CD4-positive, CD25-positive, alpha-beta regulatory T cell (primary cell): ENCODE results near the gene COLQ. TPM values are rescaled to one million over a fixed set of nuclear protein-coding genes. Genes with fewer than 3 reads are reported as not detected.
"Not testable (repeated sequence)": the region's sequence is repeated elsewhere in the genome, so short reads cannot be mapped to it uniquely, and the experiment has no call there.

ENCODE experiments used
- ATAC-seq, 2 donors: fragments of 150-1000 bp; cut with Tn5 transposase; one replicate each; pipeline ENCODE4 v1.10.0; 2021; ENCODE audit warnings: low read depth in 2 of 2, moderate number of reproducible peaks in 2 of 2, moderate library complexity in 1 of 2
- DNase-seq, 3 donors: peaks; one replicate each; pipeline versions ENCODE4 v3.0.0 to v3.0.0-alpha.2; 2012 to 2022; ENCODE audit warnings: mixed read lengths in 1 of 3
- H3K27ac ChIP-seq: one replicate; pipeline ENCODE4 v1.7.0; 2013; ENCODE audit warnings: mild to moderate bottlenecking, low read length; ENCODE audit not compliant: insufficient read depth, poor library complexity, severe bottlenecking
- H3K27me3 ChIP-seq: one replicate; pipeline ENCODE4 v1.7.0; 2013; ENCODE audit warnings: low read length; ENCODE audit not compliant: control insufficient read depth, insufficient read depth
- H3K36me3 ChIP-seq: one replicate; pipeline ENCODE4 v1.7.0; 2013; ENCODE audit warnings: mild to moderate bottlenecking, low read length, moderate library complexity; ENCODE audit not compliant: control insufficient read depth, insufficient read depth
- H3K4me1 ChIP-seq: 2 replicates; pipeline ENCODE4 v1.7.0; 2013; ENCODE audit warnings: mild to moderate bottlenecking, low read length; ENCODE audit not compliant: insufficient read depth, control insufficient read depth, poor library complexity, severe bottlenecking
- H3K4me3 ChIP-seq: one replicate; pipeline ENCODE4 v1.7.0; 2013; ENCODE audit warnings: low read depth, mild to moderate bottlenecking, low read length, moderate library complexity
- H3K9me3 ChIP-seq, 2 experiments: 1 replicate in 1 of 2; 2 replicates in 1 of 2; pipeline ENCODE4 v1.7.0; 2013; ENCODE audit warnings: low read length in 2 of 2, mild to moderate bottlenecking in 1 of 2, moderate library complexity in 1 of 2; ENCODE audit not compliant: control insufficient read depth in 2 of 2
- H3K27ac Mint-ChIP-seq, 3 donors: one replicate each; pipeline ENCODE4 v1.8.0; 2020 to 2022; ENCODE audit warnings: mild to moderate bottlenecking in 3 of 3, mixed read lengths in 3 of 3, moderate library complexity in 2 of 3
- H3K27me3 Mint-ChIP-seq: one replicate; pipeline ENCODE4 v1.8.0; 2022; ENCODE audit warnings: mild to moderate bottlenecking, mixed read lengths
- H3K36me3 Mint-ChIP-seq: one replicate; pipeline ENCODE4 v1.8.0; 2020; ENCODE audit warnings: mixed read lengths
- H3K4me1 Mint-ChIP-seq, 4 donors: one replicate each; pipeline ENCODE4 v1.8.0; 2020 to 2022; ENCODE audit warnings: mixed read lengths in 4 of 4, mild to moderate bottlenecking in 1 of 4
- H3K4me3 Mint-ChIP-seq, 4 donors: one replicate each; pipeline ENCODE4 v1.8.0; 2020 to 2022; ENCODE audit warnings: mild to moderate bottlenecking in 4 of 4, mixed read lengths in 4 of 4, moderate library complexity in 3 of 4
- H3K9me3 Mint-ChIP-seq, 7 donors: one replicate each; pipeline ENCODE4 v1.8.0; 2020 to 2022; ENCODE audit warnings: mixed read lengths in 7 of 7, mild to moderate bottlenecking in 3 of 7, moderate library complexity in 2 of 7
- polyA plus RNA-seq, 4 donors: library from polyadenylated mRNA; unstranded; fragments of 300-500 nt; fragmentation: Illumina TruSeq; gene quantifications; one replicate each; pipeline ENCODE4 v1.2.3, GENCODE V29; 2021
- total RNA-seq: library from RNA; stranded (reverse); gene quantifications from one replicate; pipeline ENCODE4 v1.2.3, GENCODE V29; 2022

COLQ gene
- total and polyA plus RNA-seq, 5 donors from 2014 or later, result 0.60 to 5.1 (median 1.0) TPM

DNA sequence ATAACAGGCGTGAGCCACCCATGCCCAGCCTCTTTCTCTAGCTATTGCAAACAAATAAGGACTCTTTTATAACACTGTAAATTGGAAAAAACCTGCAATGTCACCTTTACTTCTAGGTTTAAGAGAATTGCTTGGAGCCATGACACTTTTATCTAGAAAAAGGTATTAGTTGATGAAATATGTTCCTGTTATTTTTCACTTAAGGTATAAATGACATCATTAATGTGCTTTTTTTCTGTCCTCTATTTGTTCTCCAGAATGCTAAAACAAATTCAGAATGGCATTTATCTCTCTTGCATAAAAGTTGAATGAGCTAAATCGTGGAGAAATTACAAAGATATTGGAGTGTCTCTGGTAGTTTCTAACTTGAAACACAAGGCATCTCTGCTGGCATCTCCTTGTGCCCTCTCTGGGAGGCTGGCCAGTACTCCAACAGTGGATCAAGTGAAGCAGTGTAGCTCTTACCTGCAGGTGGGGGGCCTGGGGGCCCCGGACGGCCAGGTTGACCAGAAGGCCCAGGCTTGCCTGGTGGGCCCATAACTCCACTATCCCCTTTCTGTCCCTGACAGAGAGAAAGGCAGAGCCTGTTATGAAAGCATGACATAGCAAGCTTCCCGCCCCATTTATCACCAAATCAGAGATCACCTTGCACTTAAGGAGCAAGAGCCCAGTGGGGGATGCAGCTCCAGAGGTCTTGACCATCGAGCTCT, 55.5 kb downstream of the COLQ start:
- no peaks in the 10 kb centered on the region for H3K27me3 Mint-ChIP-seq
- Histone ChIP-seq H3K36me3 (no peaks in the 10 kb centered on the region), H3K4me1 (peaks cover 6% of the 10 kb centered on the region), H3K27ac (no peak overlapping the region), H3K9me3 (no peaks in the 10 kb centered on the region), H3K4me3 (no peak overlapping the region), H3K27me3 (no peaks in the 10 kb centered on the region)
- H3K27ac Mint-ChIP-seq, result peak overlapping the region in 1 of 3 donors; percentile 57
- H3K4me1 Mint-ChIP-seq, result peaks cover 0 to 17% (median 9%) of the 10 kb centered on the region in 4 donors
- peaks cover 33% of the 10 kb centered on the region for H3K36me3 Mint-ChIP-seq
- H3K4me3 Mint-ChIP-seq, result no peak overlapping the region
- no peaks in the 10 kb centered on the region for H3K9me3 Mint-ChIP-seq
- DNase-seq (no peak), ATAC-seq (no peak)

GRCh38 chr3:15462451-15462850, 59.1 kb downstream of the COLQ start:
- Histone ChIP-seq H3K4me3 (no peak overlapping the region), H3K4me1 (peaks cover 9% of the 10 kb centered on the region), H3K36me3 (no peaks in the 10 kb centered on the region), H3K27me3 (no peaks in the 10 kb centered on the region), H3K27ac (no peak overlapping the region), H3K9me3 (no peaks in the 10 kb centered on the region)
- Mint-ChIP-seq H3K4me1 (peaks cover 0 to 25% (median 13%) of the 10 kb centered on the region in 4 donors), H3K9me3 (no peaks in the 10 kb centered on the region), H3K27ac (peak overlapping the region in 2 of 3 donors; percentile 21 to 75), H3K4me3 (no peak overlapping the region), H3K27me3 (no peaks in the 10 kb centered on the region), H3K36me3 (peaks cover 28% of the 10 kb centered on the region)
- no peak for DNase-seq
- no peak for ATAC-seq

- H3K27me3 ChIP-seq, result no peaks in the 10 kb centered on the region
- no peaks in the 10 kb centered on the region for H3K9me3 ChIP-seq
- Mint-ChIP-seq H3K27ac (peak overlapping the region in 2 of 3 donors; percentile 15 to 75), H3K36me3 (peaks cover 23% of the 10 kb centered on the region), H3K4me1 (peaks cover 0 to 25% (median 13%) of the 10 kb centered on the region in 4 donors), H3K4me3 (peak overlapping the region in 1 of 4 donors; percentile 60), H3K9me3 (no peaks in the 10 kb centered on the region), H3K27me3 (no peaks in the 10 kb centered on the region)
- H3K4me1 ChIP-seq, result peaks cover 9% of the 10 kb centered on the region
- DNase-seq (peak in 1 of 3 donors; percentile 57), ATAC-seq (peak in 1 of 2 donors; percentile 42)
- no peak overlapping the region for H3K27ac ChIP-seq
- H3K4me3 ChIP-seq, result no peak overlapping the region
- H3K36me3 ChIP-seq, result no peaks in the 10 kb centered on the region
Measured at GRCh38 chr3:15460891-15461531, 60.5 kb downstream of the COLQ start.

DNA sequence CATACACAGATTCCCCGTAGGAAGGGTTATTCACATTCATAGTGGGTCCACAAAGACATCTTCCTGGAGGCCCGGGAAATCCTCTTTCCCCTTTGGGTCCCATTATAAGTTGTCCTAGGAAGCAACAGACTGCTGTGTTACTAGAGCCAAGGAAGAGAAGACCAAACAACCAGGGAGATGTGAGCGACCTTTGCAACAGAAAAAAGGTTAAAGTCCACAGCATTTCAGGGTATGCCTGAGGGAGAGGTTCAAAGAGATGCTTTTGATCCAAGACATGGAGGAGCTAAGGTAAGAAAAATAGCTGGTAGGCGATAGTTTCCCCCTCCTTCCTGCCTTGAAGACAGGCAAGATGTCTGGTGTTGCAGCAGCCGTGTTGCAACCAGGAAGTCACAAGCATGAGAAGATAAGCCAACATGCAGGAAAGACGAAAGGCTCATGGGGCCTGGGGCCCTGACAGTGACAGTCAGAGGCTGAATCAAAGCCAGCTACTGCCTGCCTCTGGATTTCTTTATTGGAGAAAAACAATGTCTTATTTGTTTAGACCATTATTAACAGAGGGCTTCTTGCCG, 63.2 kb downstream of the COLQ start:
- no peaks in the 10 kb centered on the region for H3K9me3 Mint-ChIP-seq
- Histone ChIP-seq H3K27ac (no peak overlapping the region), H3K4me3 (no peak overlapping the region), H3K4me1 (peaks cover 9% of the 10 kb centered on the region), H3K27me3 (no peaks in the 10 kb centered on the region), H3K9me3 (no peaks in the 10 kb centered on the region), H3K36me3 (no peaks in the 10 kb centered on the region)
- ATAC-seq (no peak), DNase-seq (no peak)
- no peak overlapping the region for H3K27ac Mint-ChIP-seq
- peaks cover 18% of the 10 kb centered on the region for H3K36me3 Mint-ChIP-seq
- H3K27me3 Mint-ChIP-seq, result no peaks in the 10 kb centered on the region
- H3K4me1 Mint-ChIP-seq, result peaks cover 0 to 25% (median 13%) of the 10 kb centered on the region in 4 donors
- no peak overlapping the region for H3K4me3 Mint-ChIP-seq

GRCh38 chr3:15456915-15457314, 64.6 kb downstream of the COLQ start:
- H3K27ac Mint-ChIP-seq, H3K9me3 Mint-ChIP-seq, H3K27me3 Mint-ChIP-seq, H3K9me3 ChIP-seq, H3K27ac ChIP-seq, ATAC-seq, H3K4me3 ChIP-seq, H3K36me3 ChIP-seq, DNase-seq, H3K27me3 ChIP-seq, H3K4me1 ChIP-seq, H3K4me3 Mint-ChIP-seq: not testable (repeated sequence)
- Mint-ChIP-seq H3K4me1 (peaks cover 0 to 16% (median 11%) of the 10 kb centered on the region in 4 donors), H3K36me3 (peaks cover 15% of the 10 kb centered on the region)

DNA sequence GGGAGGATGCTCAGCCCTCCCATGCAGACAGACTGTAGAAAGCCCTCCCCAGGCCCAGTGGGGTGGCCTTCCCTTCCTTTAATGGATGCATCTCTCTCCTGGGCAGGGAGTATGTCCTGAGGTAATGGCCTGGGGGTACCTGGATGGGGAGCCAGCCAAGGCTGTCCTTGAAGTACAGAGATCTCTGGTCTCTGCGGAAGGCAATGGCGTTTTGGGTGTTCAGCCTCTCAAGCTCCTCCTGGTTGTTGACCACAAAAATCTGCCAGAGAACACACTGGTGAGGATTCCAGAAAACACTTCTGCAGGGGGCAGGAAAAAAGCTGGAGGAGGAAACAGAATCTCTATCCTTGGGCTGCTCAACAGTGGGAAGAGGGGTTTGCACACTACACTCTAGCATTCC, 65.2 kb downstream of the COLQ start:
- Histone ChIP-seq H3K27me3 (no peaks in the 10 kb centered on the region), H3K4me1 (peaks cover 6% of the 10 kb centered on the region), H3K27ac (no peak overlapping the region), H3K36me3 (no peaks in the 10 kb centered on the region), H3K4me3 (no peak overlapping the region), H3K9me3 (no peaks in the 10 kb centered on the region)
- H3K27me3 Mint-ChIP-seq, result no peaks in the 10 kb centered on the region
- ATAC-seq (no peak), DNase-seq (no peak)
- H3K36me3 Mint-ChIP-seq, result peaks cover 14% of the 10 kb centered on the region
- H3K4me3 Mint-ChIP-seq, result no peak overlapping the region
- H3K9me3 Mint-ChIP-seq, result no peaks in the 10 kb centered on the region
- no peak overlapping the region for H3K27ac Mint-ChIP-seq
- peaks cover 0 to 12% (median 8%) of the 10 kb centered on the region in 4 donors for H3K4me1 Mint-ChIP-seq

GRCh38 chr3:15455756-15456155, 65.8 kb downstream of the COLQ start:
- Histone ChIP-seq H3K27me3 (no peaks in the 10 kb centered on the region), H3K36me3 (no peaks in the 10 kb centered on the region), H3K4me3 (no peak overlapping the region), H3K4me1 (peaks cover under 1% of the 10 kb centered on the region), H3K9me3 (no peaks in the 10 kb centered on the region), H3K27ac (no peak overlapping the region)
- Mint-ChIP-seq H3K27me3 (no peaks in the 10 kb centered on the region), H3K4me1 (peaks cover 0 to 6% (median 2%) of the 10 kb centered on the region in 4 donors), H3K4me3 (no peak overlapping the region), H3K9me3 (no peaks in the 10 kb centered on the region), H3K36me3 (peaks cover 15% of the 10 kb centered on the region), H3K27ac (peak overlapping the region in 1 of 3 donors; percentile 32)
- DNase-seq (no peak), ATAC-seq (no peak)
